Eye (tissue), 1 donor: Measurements from ENCODE around the gene EVA1C.
"Not testable (repeated sequence)": the region's sequence is repeated elsewhere in the genome, so short reads cannot be mapped to it uniquely, and the experiment has no call there.

Experiments used
- DNase-seq: peaks from one replicate; pipeline ENCODE4 v3.0.0-alpha.2; 2015

EVA1C gene

GRCh38 chr21:32463889-32464300, 51.4 kb downstream of the EVA1C start:
- DNase-seq = peak; percentile 5

GRCh38 chr21:32467291-32467690, 54.8 kb downstream of the EVA1C start:
- no peak for DNase-seq

- no peak for DNase-seq
Measured at GRCh38 chr21:32468681-32469111, 56.2 kb downstream of the EVA1C start.

GRCh38 chr21:32469628-32470027, 57.1 kb downstream of the EVA1C start:
- no peak for DNase-seq

GRCh38 chr21:32470206-32470605, 57.7 kb downstream of the EVA1C start:
- DNase-seq = no peak

- DNase-seq = no peak
Measured at GRCh38 chr21:32472890-32473765, 60.6 kb downstream of the EVA1C start.

GRCh38 chr21:32474179-32475059, 61.9 kb downstream of the EVA1C start:
- DNase-seq = peak; percentile 26

- peak; percentile 51 for DNase-seq
Measured at GRCh38 chr21:32475162-32475812, 62.8 kb downstream of the EVA1C start.

GRCh38 chr21:32476661-32477423, 64.3 kb downstream of the EVA1C start:
- DNase-seq = no peak

GRCh38 chr21:32477424-32477745, 64.9 kb downstream of the EVA1C start:
- DNase-seq = no peak

GRCh38 chr21:32481875-32482408, 69.4 kb downstream of the EVA1C start:
- no peak for DNase-seq

- DNase-seq = no peak
Measured at GRCh38 chr21:32482565-32483292, 70.2 kb downstream of the EVA1C start.

GRCh38 chr21:32483293-32483595, 70.7 kb downstream of the EVA1C start:
- no peak for DNase-seq

- no peak for DNase-seq
Measured at GRCh38 chr21:32484706-32485380, 72.3 kb downstream of the EVA1C start.

- DNase-seq = no peak
Measured at GRCh38 chr21:32492376-32492775, 79.9 kb downstream of the EVA1C start.

GRCh38 chr21:32494934-32495709, 82.6 kb downstream of the EVA1C start:
- DNase-seq = no peak

- DNase-seq = no peak
Measured at GRCh38 chr21:32496568-32496967, 84.1 kb downstream of the EVA1C start.

- no peak for DNase-seq
Measured at GRCh38 chr21:32499249-32500055, 86.9 kb downstream of the EVA1C start.

- not testable (repeated sequence) for DNase-seq
Measured at GRCh38 chr21:32503641-32504040, 91.1 kb downstream of the EVA1C start.
